Coronary artery (tissue), 2 donors: ENCODE data around the gene NFXL1.

Source experiments
- DNase-seq: peaks from one replicate; pipeline ENCODE4 v3.0.0-alpha.2; 2017; ENCODE audit warnings: low spot score
- H3K27ac ChIP-seq, 2 donors: fragments of 200-600 bp; sonication (generic); one replicate each; pipeline ENCODE4 v1.5.1; 2016 to 2019
- H3K4me3 ChIP-seq: fragments of 200-600 bp; sonication (generic); 2 replicates; pipeline ENCODE4 v1.5.1; 2016; ENCODE audit warnings: mild to moderate bottlenecking, moderate library complexity
- TF ChIP-seq, protein P1 (sequence below): fragments of 200-600 bp; sonication (generic); IDR thresholded peaks from one replicate; pipeline ENCODE4 v1.5.1; 2019; ENCODE audit warnings: antibody characterized with exemption

Gene NFXL1

DNA sequence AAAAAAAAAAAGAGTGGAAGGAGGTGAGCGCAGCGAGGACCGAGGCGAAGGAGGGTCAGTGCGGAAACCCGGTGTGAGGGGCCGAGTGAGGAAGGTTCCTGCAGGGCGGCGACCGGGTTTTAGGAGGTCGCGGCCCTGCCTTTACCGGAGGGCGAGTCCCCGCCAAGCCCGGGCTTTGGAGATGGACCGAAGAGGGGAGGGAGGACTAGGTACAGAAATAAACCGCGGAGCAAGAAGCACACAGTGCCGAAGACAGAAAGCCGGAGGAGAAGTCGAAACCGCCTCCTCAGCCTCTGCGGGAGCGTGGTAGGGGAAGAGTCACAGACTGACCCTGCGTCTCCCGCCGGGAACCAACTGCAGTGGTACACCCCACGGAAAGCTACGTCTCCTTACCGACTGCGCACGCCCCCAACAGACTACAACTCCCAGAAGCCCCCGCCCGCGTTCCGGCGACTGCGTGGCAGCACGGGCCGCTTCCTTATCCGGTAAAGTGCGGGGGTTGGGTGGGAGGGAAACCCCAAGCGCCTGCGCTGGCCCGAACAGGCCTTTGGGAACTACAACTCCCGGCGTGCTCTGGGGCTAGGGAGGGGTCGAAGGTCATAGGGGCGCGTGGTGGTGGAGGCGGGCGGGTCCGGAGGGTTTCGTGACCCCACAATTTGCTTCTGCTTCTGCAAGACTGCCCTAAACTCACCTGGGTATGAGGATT is at the start of gene NFXL1:
Gene NFXL1, minus strand, starts transcription at position 364 of the 706 bp plus-strand sequence. CDS start 380 bp downstream, outside the sequence.
- TF ChIP-seq, protein P1, sequence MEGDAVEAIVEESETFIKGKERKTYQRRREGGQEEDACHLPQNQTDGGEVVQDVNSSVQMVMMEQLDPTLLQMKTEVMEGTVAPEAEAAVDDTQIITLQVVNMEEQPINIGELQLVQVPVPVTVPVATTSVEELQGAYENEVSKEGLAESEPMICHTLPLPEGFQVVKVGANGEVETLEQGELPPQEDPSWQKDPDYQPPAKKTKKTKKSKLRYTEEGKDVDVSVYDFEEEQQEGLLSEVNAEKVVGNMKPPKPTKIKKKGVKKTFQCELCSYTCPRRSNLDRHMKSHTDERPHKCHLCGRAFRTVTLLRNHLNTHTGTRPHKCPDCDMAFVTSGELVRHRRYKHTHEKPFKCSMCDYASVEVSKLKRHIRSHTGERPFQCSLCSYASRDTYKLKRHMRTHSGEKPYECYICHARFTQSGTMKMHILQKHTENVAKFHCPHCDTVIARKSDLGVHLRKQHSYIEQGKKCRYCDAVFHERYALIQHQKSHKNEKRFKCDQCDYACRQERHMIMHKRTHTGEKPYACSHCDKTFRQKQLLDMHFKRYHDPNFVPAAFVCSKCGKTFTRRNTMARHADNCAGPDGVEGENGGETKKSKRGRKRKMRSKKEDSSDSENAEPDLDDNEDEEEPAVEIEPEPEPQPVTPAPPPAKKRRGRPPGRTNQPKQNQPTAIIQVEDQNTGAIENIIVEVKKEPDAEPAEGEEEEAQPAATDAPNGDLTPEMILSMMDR, result no peak
- DNase-seq, result peak; percentile 99
- Histone ChIP-seq H3K27ac (peak within 1 kb of the TSS; percentile 77 to 82), H3K4me3 (peak within 1 kb of the TSS; percentile 95)

- Histone ChIP-seq H3K4me3 (no peak overlapping the region), H3K27ac (no peak overlapping the region)
- DNase-seq, result no peak
- TF ChIP-seq, protein P1, result no peak
These were observed 40.3 kb upstream of the NFXL1 start for GRCh38 chr4:47954677-47955076.

GRCh38 chr4:47954245-47954644 is 39.9 kb upstream of the NFXL1 start:
- TF ChIP-seq, protein P1, result no peak
- H3K4me3 ChIP-seq, result no peak overlapping the region
- no peak overlapping the region for H3K27ac ChIP-seq
- no peak for DNase-seq

GRCh38 chr4:47945930-47946726 is 31.7 kb upstream of the NFXL1 start:
- DNase-seq, result no peak
- TF ChIP-seq, protein P1, result no peak
- Histone ChIP-seq H3K27ac (no peak overlapping the region), H3K4me3 (no peak overlapping the region)

- Histone ChIP-seq H3K4me3 (no peak overlapping the region), H3K27ac (no peak overlapping the region)
- TF ChIP-seq, protein P1, result no peak
- DNase-seq, result no peak
These were observed 27.9 kb upstream of the NFXL1 start for GRCh38 chr4:47942081-47942819.

DNA sequence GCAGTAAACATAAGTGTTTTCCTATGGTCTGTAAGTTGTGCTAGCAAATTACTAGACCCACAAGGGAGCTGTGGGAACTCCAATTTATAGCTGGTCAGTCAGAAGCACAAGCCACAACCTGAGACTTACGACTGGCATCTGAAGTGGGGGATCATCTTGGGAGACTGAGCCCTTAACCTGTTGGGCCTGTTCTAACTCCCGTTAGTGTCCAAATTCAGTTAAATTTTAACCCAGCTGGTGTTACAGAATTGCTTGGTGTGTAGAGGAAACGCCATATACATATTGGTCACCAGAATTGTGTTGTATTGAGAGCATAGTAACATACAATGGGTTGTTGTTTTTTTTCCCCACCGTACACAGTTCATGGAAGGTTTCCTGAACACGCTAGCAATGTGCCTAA is 25.1 kb upstream of the NFXL1 start:
- TF ChIP-seq, protein P1, result no peak
- no peak for DNase-seq
- no peak overlapping the region for H3K27ac ChIP-seq
- H3K4me3 ChIP-seq, result no peak overlapping the region
